Activated naive CD8-positive, alpha-beta T cell treated with anti-CD3 and anti-CD28 coated beads, Interleukin-2, amount 10 ng/mL, durations not matched to agents 7 days and 5 days (primary cell): ENCODE measurements around the gene DAW1. TPM values are rescaled to one million over a fixed set of nuclear protein-coding genes. Genes with fewer than 3 reads are reported as not detected.
"Not testable (repeated sequence)": the region's sequence is repeated elsewhere in the genome, so short reads cannot be mapped to it uniquely, and the experiment has no call there.

Source experiments
- ATAC-seq: fragments of 150-1000 bp; cut with Tn5 transposase; one replicate; pipeline ENCODE4 v1.10.0; 2021; ENCODE audit warnings: low read depth, moderate library complexity
- POLR2A ChIA-PET: fragments of 350-600 bp; sonication (Branson Sonifier 250); formaldehyde crosslinking; loops from one replicate; lab custom pipeline; 2021; ENCODE audit warnings: antibody characterized with exemption; lab: Charles Lee
- DNase-seq: peaks from one replicate; pipeline ENCODE4 v3.0.0; 2021
- H3K27ac Mint-ChIP-seq: one replicate; pipeline ENCODE4 v1.8.0; 2022; ENCODE audit warnings: mild to moderate bottlenecking, mixed read lengths
- H3K27me3 Mint-ChIP-seq: one replicate; pipeline ENCODE4 v1.8.0; 2022; ENCODE audit warnings: mild to moderate bottlenecking, moderate library complexity, mixed read lengths
- H3K36me3 Mint-ChIP-seq: one replicate; pipeline ENCODE4 v1.8.0; 2021; ENCODE audit warnings: mild to moderate bottlenecking, mixed read lengths
- H3K4me1 Mint-ChIP-seq: one replicate; pipeline ENCODE4 v1.8.0; 2021; ENCODE audit warnings: mixed read lengths
- H3K4me3 Mint-ChIP-seq: one replicate; pipeline ENCODE4 v1.8.0; 2022; ENCODE audit warnings: mild to moderate bottlenecking, moderate library complexity, mixed read lengths
- H3K9me3 Mint-ChIP-seq: one replicate; pipeline ENCODE4 v1.8.0; 2021; ENCODE audit warnings: mixed read lengths
- total RNA-seq, 2 experiments: library from RNA; stranded (reverse); gene quantifications; one replicate each; pipeline ENCODE4 v1.2.3, GENCODE V29; 2021

DAW1 gene
- not detected for total RNA-seq

- Mint-ChIP-seq H3K4me1 (peaks cover 1% of the 10 kb centered on the region), H3K9me3 (no peaks in the 10 kb centered on the region), H3K27ac (no peak within 1 kb of the TSS), H3K4me3 (no peak within 1 kb of the TSS), H3K27me3 (peaks cover 20% of the 10 kb centered on the region), H3K36me3 (no peaks in the 10 kb centered on the region)
- peak; percentile 60 for DNase-seq
- POLR2A ChIA-PET: no interaction called here
- peak; percentile 83 for ATAC-seq
These were observed at the start of gene DAW1 for GRCh38 chr2:227871375-227871791. Gene DAW1 (plus strand): TSS chr2:227871631. CDS start chr2:227871690, 59 bp downstream.

- Mint-ChIP-seq H3K9me3 (no peaks in the 10 kb centered on the region), H3K4me3 (no peak overlapping the region), H3K27me3 (peaks cover 10% of the 10 kb centered on the region), H3K4me1 (peaks cover 4% of the 10 kb centered on the region), H3K36me3 (no peaks in the 10 kb centered on the region), H3K27ac (no peak overlapping the region)
- DNase-seq: no peak
- no peak for ATAC-seq
- POLR2A ChIA-PET: no interaction called here
These were observed 48.9 kb upstream of the DAW1 start for GRCh38 chr2:227822416-227823003.

- H3K4me3 Mint-ChIP-seq: no peak overlapping the region
- ATAC-seq: no peak
These were observed 47.5 kb upstream of the DAW1 start for GRCh38 chr2:227823922-227824321.

GRCh38 chr2:227824711-227825110 is 46.7 kb upstream of the DAW1 start:
- Mint-ChIP-seq H3K27ac (no peak overlapping the region), H3K36me3 (no peaks in the 10 kb centered on the region), H3K9me3 (no peaks in the 10 kb centered on the region), H3K4me1 (peaks cover 2% of the 10 kb centered on the region), H3K4me3 (no peak overlapping the region), H3K27me3 (peaks cover 10% of the 10 kb centered on the region)
- DNase-seq (no peak), ATAC-seq (no peak)
- POLR2A ChIA-PET: no interaction called here

More at GRCh38 chr2:227823922-227824321, 47.5 kb upstream of the DAW1 start:
- Mint-ChIP-seq H3K27ac (no peak overlapping the region), H3K4me1 (peaks cover 2% of the 10 kb centered on the region), H3K36me3 (no peaks in the 10 kb centered on the region), H3K27me3 (peaks cover 10% of the 10 kb centered on the region), H3K9me3 (no peaks in the 10 kb centered on the region)
- DNase-seq: no peak
- POLR2A ChIA-PET: no interaction called here

GRCh38 chr2:227826019-227826521 is 45.4 kb upstream of the DAW1 start:
- Mint-ChIP-seq H3K27me3 (peaks cover 13% of the 10 kb centered on the region), H3K9me3 (no peaks in the 10 kb centered on the region), H3K36me3 (no peaks in the 10 kb centered on the region), H3K4me1 (peaks cover 2% of the 10 kb centered on the region), H3K4me3 (no peak overlapping the region), H3K27ac (no peak overlapping the region)
- DNase-seq (no peak), ATAC-seq (no peak)
- POLR2A ChIA-PET: no interaction called here

GRCh38 chr2:227826563-227826962 is 44.9 kb upstream of the DAW1 start:
- DNase-seq: no peak
- H3K9me3 Mint-ChIP-seq: no peaks in the 10 kb centered on the region
- peaks cover 2% of the 10 kb centered on the region for H3K4me1 Mint-ChIP-seq
- ATAC-seq: no peak
- no peaks in the 10 kb centered on the region for H3K36me3 Mint-ChIP-seq
- POLR2A ChIA-PET: no interaction called here
- H3K27ac Mint-ChIP-seq: no peak overlapping the region
- no peak overlapping the region for H3K4me3 Mint-ChIP-seq
- H3K27me3 Mint-ChIP-seq: peaks cover 11% of the 10 kb centered on the region

GRCh38 chr2:227827143-227827542 is 44.3 kb upstream of the DAW1 start:
- Mint-ChIP-seq H3K4me1 (peaks cover 2% of the 10 kb centered on the region), H3K36me3 (no peaks in the 10 kb centered on the region), H3K9me3 (no peaks in the 10 kb centered on the region), H3K4me3 (no peak overlapping the region), H3K27ac (no peak overlapping the region), H3K27me3 (peaks cover 11% of the 10 kb centered on the region)
- POLR2A ChIA-PET: no interaction called here
- no peak for ATAC-seq
- DNase-seq: no peak

- ATAC-seq (no peak), DNase-seq (no peak)
- H3K27me3 Mint-ChIP-seq: peaks cover 11% of the 10 kb centered on the region
- no peaks in the 10 kb centered on the region for H3K9me3 Mint-ChIP-seq
- no peaks in the 10 kb centered on the region for H3K36me3 Mint-ChIP-seq
- no peak overlapping the region for H3K27ac Mint-ChIP-seq
- H3K4me3 Mint-ChIP-seq: no peak overlapping the region
- H3K4me1 Mint-ChIP-seq: peaks cover 2% of the 10 kb centered on the region
- POLR2A ChIA-PET: no interaction called here
These were observed 42.9 kb upstream of the DAW1 start for GRCh38 chr2:227828477-227828912.

- no peak overlapping the region for H3K27ac Mint-ChIP-seq
- no peak overlapping the region for H3K4me3 Mint-ChIP-seq
- ATAC-seq: no peak
- no peaks in the 10 kb centered on the region for H3K9me3 Mint-ChIP-seq
- H3K27me3 Mint-ChIP-seq: peaks cover 9% of the 10 kb centered on the region
- no peaks in the 10 kb centered on the region for H3K36me3 Mint-ChIP-seq
- H3K4me1 Mint-ChIP-seq: peaks cover 2% of the 10 kb centered on the region
- POLR2A ChIA-PET: no interaction called here
- no peak for DNase-seq
These were observed 42.1 kb upstream of the DAW1 start for GRCh38 chr2:227829337-227829736.

GRCh38 chr2:227834423-227834822 is 37.0 kb upstream of the DAW1 start:
- POLR2A ChIA-PET: no interaction called here
- Mint-ChIP-seq H3K36me3 (no peaks in the 10 kb centered on the region), H3K27me3 (peaks cover 17% of the 10 kb centered on the region), H3K4me3 (no peak overlapping the region), H3K27ac (no peak overlapping the region), H3K9me3 (no peaks in the 10 kb centered on the region), H3K4me1 (no peaks in the 10 kb centered on the region)
- ATAC-seq (no peak), DNase-seq (no peak)

GRCh38 chr2:227834916-227835650 is 36.3 kb upstream of the DAW1 start:
- ATAC-seq (no peak), DNase-seq (no peak)
- Mint-ChIP-seq H3K27me3 (peaks cover 15% of the 10 kb centered on the region), H3K4me3 (no peak overlapping the region), H3K27ac (no peak overlapping the region), H3K36me3 (no peaks in the 10 kb centered on the region), H3K4me1 (no peaks in the 10 kb centered on the region), H3K9me3 (no peaks in the 10 kb centered on the region)
- POLR2A ChIA-PET: no interaction called here

- H3K4me3 Mint-ChIP-seq, POLR2A ChIA-PET, H3K27ac Mint-ChIP-seq, ATAC-seq, DNase-seq, H3K36me3 Mint-ChIP-seq, H3K4me1 Mint-ChIP-seq, H3K9me3 Mint-ChIP-seq: not testable (repeated sequence)
- H3K27me3 Mint-ChIP-seq: peaks cover 19% of the 10 kb centered on the region
These were observed 31.9 kb upstream of the DAW1 start for GRCh38 chr2:227839339-227840129.

- no peaks in the 10 kb centered on the region for H3K9me3 Mint-ChIP-seq
- DNase-seq: no peak
- POLR2A ChIA-PET: no interaction called here
- no peak for ATAC-seq
- H3K27me3 Mint-ChIP-seq: peaks cover 7% of the 10 kb centered on the region
- no peaks in the 10 kb centered on the region for H3K4me1 Mint-ChIP-seq
- no peak overlapping the region for H3K4me3 Mint-ChIP-seq
- no peaks in the 10 kb centered on the region for H3K36me3 Mint-ChIP-seq
- no peak overlapping the region for H3K27ac Mint-ChIP-seq
These were observed 24.6 kb upstream of the DAW1 start for GRCh38 chr2:227846831-227847230.
